GM12878 (cell line): ENCODE data around the gene ATP8B1. TPM values are rescaled to one million over a fixed set of nuclear protein-coding genes. Genes with fewer than 3 reads are reported as not detected.

ENCODE experiments used
- ATAC-seq: fragments of 200-7000 bp; cut with Tn5 transposase; 3 replicates; pipeline ENCODE4 v1.9.1; 2020; ENCODE audit warnings: mild to moderate bottlenecking, moderate library complexity
- BruUV-seq: library from RNA; stranded (reverse); fragments of 400-500 nt; replicated peaks from 2 replicates; lab custom pipeline; 2021; lab: Mats Ljungman, UMichigan
- CTCF ChIA-PET: fragments of 300-600 bp; sonication (Branson Sonifier 250); formaldehyde crosslinking; extraction: SDS; loops from one replicate; lab custom pipeline; 2021; ENCODE audit warnings: inconsistent platforms; lab: Yijun Ruan, JAX
- POLR2A ChIA-PET: fragments of 350-600 bp; formaldehyde crosslinking; extraction: SDS; loops from one replicate; lab custom pipeline; 2021; ENCODE audit warnings: inconsistent platforms; lab: Charles Lee
- RAD21 ChIA-PET: fragments of 300-600 bp; sonication (Branson Sonifier 250); formaldehyde crosslinking; loops from one replicate; lab custom pipeline; 2023; ENCODE audit warnings: antibody characterized with exemption; ENCODE audit not compliant: unreplicated experiment; lab: Charles Lee
- SMC1A ChIA-PET: fragments of 300-600 bp; sonication (Branson Sonifier 250); formaldehyde crosslinking; loops from one replicate; lab custom pipeline; 2023; ENCODE audit not compliant: unreplicated experiment, uncharacterized antibody; lab: Charles Lee
- DNase-seq: peaks from one replicate; pipeline ENCODE4 v3.0.0-alpha.2; 2011; ENCODE audit warnings: low read depth, low spot score
- FAIRE-seq: peaks from 3 replicates; lab custom pipeline; 2011; peaks lifted over from hg19 to GRCh38; lab: Jason Lieb, UNC
- H2AFZ ChIP-seq: 2 replicates; pipeline ENCODE4 v1.6.0; 2011; ENCODE audit warnings: low read depth, low read length, control low read depth; ENCODE audit not compliant: control insufficient read depth
- H3K27ac ChIP-seq: 2 replicates; pipeline ENCODE4 v1.5.1; 2011; ENCODE audit warnings: control low read depth; ENCODE audit not compliant: control insufficient read depth, insufficient read depth
- H3K27me3 ChIP-seq, 2 experiments: replicated peaks in 1 of 2; 2 replicates each; pipeline versions ENCODE4 v1.6.0 to v1.6.1; 2011; ENCODE audit warnings: low read length in 1 of 2; ENCODE audit not compliant: control insufficient read depth in 2 of 2, insufficient read depth in 2 of 2
- H3K36me3 ChIP-seq, 2 experiments: 2 replicates each; pipeline ENCODE4 v1.5.1; 2011; ENCODE audit warnings: low read length in 1 of 2; ENCODE audit not compliant: control insufficient read depth in 2 of 2, insufficient read depth in 2 of 2
- H3K4me1 ChIP-seq: 2 replicates; pipeline ENCODE4 v1.6.1; 2011; ENCODE audit warnings: mild to moderate bottlenecking, low read length, moderate library complexity, mixed read lengths; ENCODE audit not compliant: control insufficient read depth, insufficient read depth
- H3K4me2 ChIP-seq: 2 replicates; pipeline ENCODE4 v1.6.0; 2011; ENCODE audit warnings: control low read depth; ENCODE audit not compliant: control insufficient read depth, insufficient read depth
- H3K4me3 ChIP-seq: fragments of 200-600 bp; sonication (generic); 2 replicates; pipeline ENCODE4 v1.5.1; 2016
- H3K79me2 ChIP-seq: 2 replicates; pipeline ENCODE4 v1.6.0; 2011; ENCODE audit warnings: low read length; ENCODE audit not compliant: control insufficient read depth, insufficient read depth
- H3K9ac ChIP-seq: 2 replicates; pipeline ENCODE4 v1.8.0; 2011; ENCODE audit warnings: low read length, control low read depth, mixed read lengths; ENCODE audit not compliant: control insufficient read depth, insufficient read depth
- H3K9me3 ChIP-seq: replicated peaks from 3 replicates; pipeline ENCODE4 v1.5.1; 2011; ENCODE audit warnings: mild to moderate bottlenecking, low read length; ENCODE audit not compliant: control insufficient read depth, insufficient read depth
- H4K20me1 ChIP-seq: 2 replicates; pipeline ENCODE4 v1.6.0; 2011; ENCODE audit not compliant: control insufficient read depth, insufficient read depth
- ETV6 ChIP-seq, 2 experiments: fragments of 450-650 bp in 1 of 2; IDR thresholded peaks in 1 of 2; conservative IDR thresholded peaks in 1 of 2; 2 replicates each; pipeline ENCODE4 v1.6.1; 2014; ENCODE audit warnings: antibody characterized with exemption in 1 of 2, borderline replicate concordance in 1 of 2, low read depth in 1 of 2, mild to moderate bottlenecking in 1 of 2, moderate library complexity in 1 of 2
- LARP7 ChIP-seq: fragments of 450-650 bp; IDR thresholded peaks from 2 replicates; pipeline ENCODE4 v1.6.1; 2017; ENCODE audit warnings: mild to moderate bottlenecking
- MTA2 ChIP-seq: fragments of 450-650 bp; IDR thresholded peaks from 2 replicates; pipeline ENCODE4 v1.6.1; 2016; ENCODE audit warnings: low read depth, mild to moderate bottlenecking, moderate library complexity
- MTA3 ChIP-seq: IDR thresholded peaks from 2 replicates; pipeline ENCODE4 v1.6.1; 2012; ENCODE audit warnings: low read length, inconsistent platforms, borderline replicate concordance
- SIX5 ChIP-seq: IDR thresholded peaks from 2 replicates; pipeline ENCODE4 v1.6.1; 2011; ENCODE audit warnings: mild to moderate bottlenecking, low read depth, low read length, moderate library complexity; ENCODE audit not compliant: severe bottlenecking
- SMC3 ChIP-seq: IDR thresholded peaks from 2 replicates; pipeline ENCODE4 v1.6.1; 2011; ENCODE audit warnings: low read length, improper control_type of control experiment, borderline replicate concordance
- ZBTB40 ChIP-seq: fragments of 450-650 bp; IDR thresholded peaks from 2 replicates; pipeline ENCODE4 v1.6.1; 2016; ENCODE audit warnings: mild to moderate bottlenecking, moderate library complexity, borderline replicate concordance
- WGBS: methylation state at CpG from one replicate; pipeline ENCODE4 v1.1.6; 2016; ENCODE audit warnings: low lambda C conversion rate; ENCODE audit not compliant: insufficient replicate concordance, insufficient coverage; ENCODE audit errors: missing lambda C conversion rate; 5-methylcytosine and 5-hydroxymethylcytosine counted together
- in situ Hi-C: fragments of 300-500 bp; cut with MboI; formaldehyde crosslinking; loops from 9 replicates; pipeline ENCODE4 v1.14.3; 2018; ENCODE audit warnings: mixed read lengths
- intact Hi-C: fragments of 100-400 bp; cut with micrococcal nuclease; formaldehyde crosslinking; loops from one replicate; pipeline ENCODE4 v1.14.2; 2022; ENCODE audit not compliant: unreplicated experiment
- polyA plus RNA-seq, 11 experiments: library from polyadenylated mRNA; depleted of rRNA in 4 of 11; unstranded in 6 of 11; stranded (reverse) in 5 of 11; fragments of >200 nt; fragmentation: Nextera tagmentation in 4 of 11; fragmentation: Illumina TruSeq in 1 of 11; extraction: Ambion mirVana in 4 of 11; extraction: Trizol in 1 of 11; gene quantifications; 1 replicate in 1 of 11; 2 replicates in 10 of 11; pipeline versions ENCODE4 v1.2.1 to v1.2.3, GENCODE V29; 2011 to 2016; ENCODE audit warnings: inconsistent platforms in 2 of 11, missing spikeins in 2 of 11, low read depth in 1 of 11
- total RNA-seq, 4 experiments: library from RNA; depleted of rRNA in 3 of 4; stranded (reverse); fragments of >200 nt in 3 of 4; fragmentation: Illumina TruSeq in 1 of 4; extraction: Trizol in 1 of 4; gene quantifications; 2 replicates each; pipeline versions ENCODE4 v1.2.1 to v1.2.3, GENCODE V29; 2013 to 2021
- TF ChIP-seq, protein P1 (sequence below): IDR thresholded peaks from 2 replicates; pipeline ENCODE4 v1.6.1; 2012; ENCODE audit warnings: improper control_type of control experiment, low read depth, low read length; ENCODE audit not compliant: insufficient replicate concordance
- TF ChIP-seq, protein P2 (sequence below): fragments of 450-650 bp; IDR thresholded peaks from 2 replicates; pipeline ENCODE4 v1.6.1; 2017; ENCODE audit warnings: mild to moderate bottlenecking, low read depth, inconsistent platforms; ENCODE audit not compliant: poor library complexity, severe bottlenecking

The ATP8B1 gene
- total and polyA plus RNA-seq, 10 of the 15 experiments (the other 5 are each of a cell fraction or from before 2014, with no cell fraction given) = 0.03 to 0.37 (median 0.11) TPM

GRCh38 chr18:57767259-57768050 lies 35.7 kb downstream of the ATP8B1 start:
- ATAC-seq (no peak), DNase-seq (no peak), FAIRE-seq (no peak)
- no peak for TF ChIP-seq SIX5
- TF ChIP-seq LARP7 = no peak
- TF ChIP-seq ZBTB40 = no peak
- TF ChIP-seq, protein P1, sequence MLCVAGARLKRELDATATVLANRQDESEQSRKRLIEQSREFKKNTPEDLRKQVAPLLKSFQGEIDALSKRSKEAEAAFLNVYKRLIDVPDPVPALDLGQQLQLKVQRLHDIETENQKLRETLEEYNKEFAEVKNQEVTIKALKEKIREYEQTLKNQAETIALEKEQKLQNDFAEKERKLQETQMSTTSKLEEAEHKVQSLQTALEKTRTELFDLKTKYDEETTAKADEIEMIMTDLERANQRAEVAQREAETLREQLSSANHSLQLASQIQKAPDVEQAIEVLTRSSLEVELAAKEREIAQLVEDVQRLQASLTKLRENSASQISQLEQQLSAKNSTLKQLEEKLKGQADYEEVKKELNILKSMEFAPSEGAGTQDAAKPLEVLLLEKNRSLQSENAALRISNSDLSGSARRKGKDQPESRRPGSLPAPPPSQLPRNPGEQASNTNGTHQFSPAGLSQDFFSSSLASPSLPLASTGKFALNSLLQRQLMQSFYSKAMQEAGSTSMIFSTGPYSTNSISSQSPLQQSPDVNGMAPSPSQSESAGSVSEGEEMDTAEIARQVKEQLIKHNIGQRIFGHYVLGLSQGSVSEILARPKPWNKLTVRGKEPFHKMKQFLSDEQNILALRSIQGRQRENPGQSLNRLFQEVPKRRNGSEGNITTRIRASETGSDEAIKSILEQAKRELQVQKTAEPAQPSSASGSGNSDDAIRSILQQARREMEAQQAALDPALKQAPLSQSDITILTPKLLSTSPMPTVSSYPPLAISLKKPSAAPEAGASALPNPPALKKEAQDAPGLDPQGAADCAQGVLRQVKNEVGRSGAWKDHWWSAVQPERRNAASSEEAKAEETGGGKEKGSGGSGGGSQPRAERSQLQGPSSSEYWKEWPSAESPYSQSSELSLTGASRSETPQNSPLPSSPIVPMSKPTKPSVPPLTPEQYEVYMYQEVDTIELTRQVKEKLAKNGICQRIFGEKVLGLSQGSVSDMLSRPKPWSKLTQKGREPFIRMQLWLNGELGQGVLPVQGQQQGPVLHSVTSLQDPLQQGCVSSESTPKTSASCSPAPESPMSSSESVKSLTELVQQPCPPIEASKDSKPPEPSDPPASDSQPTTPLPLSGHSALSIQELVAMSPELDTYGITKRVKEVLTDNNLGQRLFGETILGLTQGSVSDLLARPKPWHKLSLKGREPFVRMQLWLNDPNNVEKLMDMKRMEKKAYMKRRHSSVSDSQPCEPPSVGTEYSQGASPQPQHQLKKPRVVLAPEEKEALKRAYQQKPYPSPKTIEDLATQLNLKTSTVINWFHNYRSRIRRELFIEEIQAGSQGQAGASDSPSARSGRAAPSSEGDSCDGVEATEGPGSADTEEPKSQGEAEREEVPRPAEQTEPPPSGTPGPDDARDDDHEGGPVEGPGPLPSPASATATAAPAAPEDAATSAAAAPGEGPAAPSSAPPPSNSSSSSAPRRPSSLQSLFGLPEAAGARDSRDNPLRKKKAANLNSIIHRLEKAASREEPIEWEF = no peak
- TF ChIP-seq ETV6 (conservative IDR thresholded peaks at IDR 0.05 in 1 of 2, IDR thresholded peaks at IDR 0.05 in 1 of 2; ENCODE audit: borderline replicate concordance in 1 of 2, low read depth in 1 of 2) = no peak
- TF ChIP-seq MTA2 = no peak
- no peak for TF ChIP-seq MTA3
- TF ChIP-seq, protein P2, sequence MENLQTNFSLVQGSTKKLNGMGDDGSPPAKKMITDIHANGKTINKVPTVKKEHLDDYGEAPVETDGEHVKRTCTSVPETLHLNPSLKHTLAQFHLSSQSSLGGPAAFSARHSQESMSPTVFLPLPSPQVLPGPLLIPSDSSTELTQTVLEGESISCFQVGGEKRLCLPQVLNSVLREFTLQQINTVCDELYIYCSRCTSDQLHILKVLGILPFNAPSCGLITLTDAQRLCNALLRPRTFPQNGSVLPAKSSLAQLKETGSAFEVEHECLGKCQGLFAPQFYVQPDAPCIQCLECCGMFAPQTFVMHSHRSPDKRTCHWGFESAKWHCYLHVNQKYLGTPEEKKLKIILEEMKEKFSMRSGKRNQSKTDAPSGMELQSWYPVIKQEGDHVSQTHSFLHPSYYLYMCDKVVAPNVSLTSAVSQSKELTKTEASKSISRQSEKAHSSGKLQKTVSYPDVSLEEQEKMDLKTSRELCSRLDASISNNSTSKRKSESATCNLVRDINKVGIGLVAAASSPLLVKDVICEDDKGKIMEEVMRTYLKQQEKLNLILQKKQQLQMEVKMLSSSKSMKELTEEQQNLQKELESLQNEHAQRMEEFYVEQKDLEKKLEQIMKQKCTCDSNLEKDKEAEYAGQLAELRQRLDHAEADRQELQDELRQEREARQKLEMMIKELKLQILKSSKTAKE = no peak
- TF ChIP-seq SMC3 = no peak
- RAD21 ChIA-PET = no interaction called here
- Histone ChIP-seq H3K27ac (no peak overlapping the region), H3K4me1 (no peaks in the 10 kb centered on the region), H3K9ac (no peak overlapping the region), H3K4me2 (no peak overlapping the region), H3K4me3 (no peak overlapping the region), H3K9me3 (no peaks in the 10 kb centered on the region), H3K27me3 (no peaks in the 10 kb centered on the region), H4K20me1 (no peaks in the 10 kb centered on the region), H3K36me3 (no peaks in the 10 kb centered on the region), H3K79me2 (no peaks in the 10 kb centered on the region), H2AFZ (no peak overlapping the region)
- SMC1A ChIA-PET = interaction anchor here (0.6 to 1.3 kb wide), 3 partner anchors 14 to 455 kb away, joined by 3 to 4 read pairs (median 4); no protein-coding TSS in a partner anchor
- in situ Hi-C loops (no loop called here), intact Hi-C loops (no loop called here)
- no TSS peak for BruUV-seq
- WGBS = 60% methylated on average over 12 of the region's 12 CpGs
- POLR2A ChIA-PET = no interaction called here
- CTCF ChIA-PET = no interaction called here
